Measurements from ENCODE around the gene RMDN3. TPM values are rescaled to one million over a fixed set of nuclear protein-coding genes. Genes with fewer than 3 reads are reported as not detected.

Gene RMDN3
- total and polyA plus RNA-seq, 2 of the 13 experiments (the other 11 are each of a cell fraction or from before 2014, with no cell fraction given), result 16.8 to 19.5 TPM

GRCh38 chr15:40762919-40763800 lies 8.1 kb upstream of the RMDN3 start (continued):
- no peak for TF ChIP-seq IRF1 (CRISPR knock-in tag; IDR thresholded peaks at IDR 0.05; ENCODE audit: low read depth)
- no peak; the same call in 1 of the 2 replicates for TF ChIP-seq NCOA2 (CRISPR knock-in tag; IDR thresholded peaks at IDR 0.05)
- TF ChIP-seq SOX5 (CRISPR knock-in tag; IDR thresholded peaks at IDR 0.05; ENCODE audit: borderline replicate concordance), result no peak
- TF ChIP-seq MEF2D (CRISPR knock-in tag; IDR thresholded peaks at IDR 0.05), result peak; percentile 87
- TF ChIP-seq, protein P1, sequence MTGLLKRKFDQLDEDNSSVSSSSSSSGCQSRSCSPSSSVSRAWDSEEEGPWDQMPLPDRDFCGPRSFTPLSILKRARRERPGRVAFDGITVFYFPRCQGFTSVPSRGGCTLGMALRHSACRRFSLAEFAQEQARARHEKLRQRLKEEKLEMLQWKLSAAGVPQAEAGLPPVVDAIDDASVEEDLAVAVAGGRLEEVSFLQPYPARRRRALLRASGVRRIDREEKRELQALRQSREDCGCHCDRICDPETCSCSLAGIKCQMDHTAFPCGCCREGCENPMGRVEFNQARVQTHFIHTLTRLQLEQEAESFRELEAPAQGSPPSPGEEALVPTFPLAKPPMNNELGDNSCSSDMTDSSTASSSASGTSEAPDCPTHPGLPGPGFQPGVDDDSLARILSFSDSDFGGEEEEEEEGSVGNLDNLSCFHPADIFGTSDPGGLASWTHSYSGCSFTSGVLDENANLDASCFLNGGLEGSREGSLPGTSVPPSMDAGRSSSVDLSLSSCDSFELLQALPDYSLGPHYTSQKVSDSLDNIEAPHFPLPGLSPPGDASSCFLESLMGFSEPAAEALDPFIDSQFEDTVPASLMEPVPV (CRISPR knock-in tag; IDR thresholded peaks at IDR 0.05), result peak; percentile 79; the same call in 1 of the 2 replicates
- TF ChIP-seq REST (IDR thresholded peaks at IDR 0.05; ENCODE audit: borderline replicate concordance in 1 of 2, low read depth in 1 of 2, low read length in 2 of 2), result no peak
- peak; percentile 77 for TF ChIP-seq IRF9 (CRISPR knock-in tag; IDR thresholded peaks at IDR 0.05; ENCODE audit: borderline replicate concordance)
- TF ChIP-seq ZFAT (CRISPR knock-in tag; conservative IDR thresholded peaks at IDR 0.05), result no peak
- 0 out of 2 replicates have a peak, but pooled peaks have one; percentile 83 for TF ChIP-seq ZNF552 (CRISPR knock-in tag; IDR thresholded peaks at IDR 0.05; ENCODE audit: borderline replicate concordance)
- peak; percentile 70; the same call in 1 of the 2 replicates for TF ChIP-seq SRY (CRISPR knock-in tag; IDR thresholded peaks at IDR 0.05)
- peak; percentile 18; the same call in 1 of the 2 replicates for TF ChIP-seq ZNF784 (CRISPR knock-in tag; IDR thresholded peaks at IDR 0.05; ENCODE audit: borderline replicate concordance)
- TF ChIP-seq MAF1 (CRISPR knock-in tag; IDR thresholded peaks at IDR 0.05; ENCODE audit: borderline replicate concordance), result no peak
- no peak for TF ChIP-seq TOE1 (CRISPR knock-in tag; IDR thresholded peaks at IDR 0.05)
- TF ChIP-seq SMAD1 (CRISPR knock-in tag; IDR thresholded peaks at IDR 0.05; ENCODE audit: borderline replicate concordance, low read depth), result no peak
- TF ChIP-seq, protein P2, sequence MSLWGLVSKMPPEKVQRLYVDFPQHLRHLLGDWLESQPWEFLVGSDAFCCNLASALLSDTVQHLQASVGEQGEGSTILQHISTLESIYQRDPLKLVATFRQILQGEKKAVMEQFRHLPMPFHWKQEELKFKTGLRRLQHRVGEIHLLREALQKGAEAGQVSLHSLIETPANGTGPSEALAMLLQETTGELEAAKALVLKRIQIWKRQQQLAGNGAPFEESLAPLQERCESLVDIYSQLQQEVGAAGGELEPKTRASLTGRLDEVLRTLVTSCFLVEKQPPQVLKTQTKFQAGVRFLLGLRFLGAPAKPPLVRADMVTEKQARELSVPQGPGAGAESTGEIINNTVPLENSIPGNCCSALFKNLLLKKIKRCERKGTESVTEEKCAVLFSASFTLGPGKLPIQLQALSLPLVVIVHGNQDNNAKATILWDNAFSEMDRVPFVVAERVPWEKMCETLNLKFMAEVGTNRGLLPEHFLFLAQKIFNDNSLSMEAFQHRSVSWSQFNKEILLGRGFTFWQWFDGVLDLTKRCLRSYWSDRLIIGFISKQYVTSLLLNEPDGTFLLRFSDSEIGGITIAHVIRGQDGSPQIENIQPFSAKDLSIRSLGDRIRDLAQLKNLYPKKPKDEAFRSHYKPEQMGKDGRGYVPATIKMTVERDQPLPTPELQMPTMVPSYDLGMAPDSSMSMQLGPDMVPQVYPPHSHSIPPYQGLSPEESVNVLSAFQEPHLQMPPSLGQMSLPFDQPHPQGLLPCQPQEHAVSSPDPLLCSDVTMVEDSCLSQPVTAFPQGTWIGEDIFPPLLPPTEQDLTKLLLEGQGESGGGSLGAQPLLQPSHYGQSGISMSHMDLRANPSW (CRISPR knock-in tag; IDR thresholded peaks at IDR 0.05; ENCODE audit: borderline replicate concordance), result 0 out of 2 replicates have a peak, but pooled peaks have one; percentile 82
- no peak for TF ChIP-seq ZNF652 (CRISPR knock-in tag; IDR thresholded peaks at IDR 0.05; ENCODE audit: borderline replicate concordance, low read depth)

Data from HepG2 (cell line).